ENCODE results near the gene COPS6.
"Not testable (repeated sequence)": the region's sequence is repeated elsewhere in the genome, so short reads cannot be mapped to it uniquely, and the experiment has no call there.

Gene COPS6

DNA sequence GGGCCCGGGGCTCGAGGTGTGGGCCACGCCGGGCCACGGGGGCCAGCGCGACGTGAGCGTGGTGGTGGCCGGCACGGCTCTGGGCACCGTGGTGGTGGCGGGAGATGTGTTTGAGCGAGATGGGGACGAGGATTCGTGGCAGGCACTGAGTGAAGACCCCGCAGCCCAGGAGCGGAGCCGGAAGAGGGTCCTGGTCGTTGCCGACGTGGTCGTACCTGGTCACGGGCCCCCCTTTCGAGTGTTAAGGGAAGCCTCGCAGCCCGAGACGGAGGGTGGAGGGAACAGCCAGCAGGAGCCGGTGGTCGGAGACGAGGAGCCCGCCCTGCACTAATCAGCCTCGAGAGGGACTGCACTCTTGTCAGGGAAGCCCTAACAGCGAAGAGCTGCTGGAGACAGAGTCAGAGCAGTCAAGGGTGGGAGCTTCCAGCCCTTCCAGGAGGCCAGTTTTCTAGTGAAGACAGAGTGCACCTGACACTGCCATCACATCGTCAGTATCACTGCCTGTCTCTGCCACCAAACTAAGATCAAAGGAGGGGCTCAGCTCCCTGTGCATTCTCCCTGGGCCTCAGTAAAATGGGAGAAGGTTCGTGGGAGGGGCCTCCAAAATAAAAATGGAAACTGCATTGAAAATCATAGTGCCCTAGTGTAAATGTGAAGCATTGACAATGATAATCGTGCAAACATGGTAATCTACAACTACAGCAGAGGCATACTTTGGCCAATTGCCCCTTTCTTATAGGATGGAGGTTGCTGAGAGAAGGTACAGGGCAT lies 39.3 kb downstream of the COPS6 start:
- peak in 3 of 6 experiments; percentile 14 to 39 (median 18) for DNase-seq

DNA sequence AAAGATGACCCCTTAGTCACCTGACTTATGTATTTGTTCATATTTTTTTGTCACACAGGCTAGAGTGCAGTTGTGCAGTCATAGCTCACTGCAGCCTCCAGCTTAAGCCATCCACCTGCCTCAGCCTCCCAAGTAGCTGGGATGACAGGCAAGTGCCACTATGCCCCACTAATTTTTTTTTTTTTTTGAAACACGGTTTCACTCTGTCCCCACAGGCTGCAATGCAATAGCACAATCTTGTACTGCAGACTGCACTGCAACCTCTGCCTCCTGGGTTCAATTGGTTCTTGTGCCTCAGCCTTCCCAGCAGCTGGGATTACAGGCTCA lies 39.8 kb downstream of the COPS6 start:
- no peak for DNase-seq

DNA sequence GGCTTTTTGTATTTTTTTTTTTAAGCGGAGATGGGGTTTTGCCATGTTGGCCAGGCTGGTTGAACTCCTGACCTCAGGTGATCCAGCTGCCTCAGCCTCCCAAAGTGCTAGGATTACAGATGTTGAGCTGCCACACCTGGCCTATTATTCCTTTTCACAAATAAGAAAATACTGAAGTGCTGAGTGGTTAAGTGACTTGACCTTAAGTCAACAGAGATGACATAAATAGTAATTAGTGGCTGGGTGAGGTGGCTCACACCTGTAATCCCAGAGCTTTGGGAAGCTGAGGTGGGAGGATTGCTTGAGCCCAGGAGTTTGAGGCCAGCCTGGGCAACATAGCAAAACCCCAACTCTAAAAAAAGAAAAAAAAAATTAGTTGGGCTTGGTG lies 41.4 kb downstream of the COPS6 start:
- not testable (repeated sequence) for DNase-seq

DNA sequence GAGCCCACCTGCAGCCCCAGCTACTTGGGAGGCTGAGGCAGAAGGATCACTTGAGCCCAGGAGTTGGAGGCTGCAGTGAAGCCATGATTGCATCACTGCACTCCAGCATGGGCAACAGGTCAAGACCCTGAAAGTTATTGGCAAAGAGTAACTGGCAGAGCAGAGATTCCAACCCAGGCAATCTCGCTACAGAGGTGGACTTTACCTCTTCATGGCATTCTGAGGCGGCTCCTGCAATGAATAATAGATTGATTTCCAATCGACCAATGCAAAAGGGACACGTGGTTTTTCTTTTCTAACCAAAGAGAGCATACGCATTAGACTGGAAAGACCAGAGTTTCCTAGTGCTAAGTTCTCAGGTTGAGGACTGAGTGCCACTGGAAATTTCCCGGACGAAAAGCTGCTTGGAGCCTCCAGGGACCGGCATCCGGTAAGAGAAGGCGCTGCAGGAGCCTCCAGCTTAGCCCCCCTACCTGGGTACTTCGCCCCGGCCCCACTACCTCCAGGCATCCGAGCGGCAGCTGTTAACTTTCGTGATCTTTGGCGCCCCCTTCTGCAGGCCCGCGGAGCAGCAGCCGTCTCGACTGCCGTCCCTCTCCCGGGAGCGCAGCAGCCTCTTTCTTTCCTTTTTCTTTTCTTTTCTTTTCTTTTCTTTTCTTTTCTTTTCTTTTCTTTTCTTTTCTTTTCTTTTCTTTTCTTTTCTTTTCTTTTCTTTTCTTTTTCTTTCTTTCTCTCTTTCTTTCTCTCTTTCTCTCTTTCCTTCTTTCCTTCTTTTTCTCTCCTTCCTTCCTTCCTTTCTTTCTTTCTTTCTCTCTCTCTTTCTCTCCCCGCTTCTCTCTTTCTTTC lies 42.1 kb downstream of the COPS6 start:
- DNase-seq, result peak; percentile 62 to 90 (median 80)

DNA sequence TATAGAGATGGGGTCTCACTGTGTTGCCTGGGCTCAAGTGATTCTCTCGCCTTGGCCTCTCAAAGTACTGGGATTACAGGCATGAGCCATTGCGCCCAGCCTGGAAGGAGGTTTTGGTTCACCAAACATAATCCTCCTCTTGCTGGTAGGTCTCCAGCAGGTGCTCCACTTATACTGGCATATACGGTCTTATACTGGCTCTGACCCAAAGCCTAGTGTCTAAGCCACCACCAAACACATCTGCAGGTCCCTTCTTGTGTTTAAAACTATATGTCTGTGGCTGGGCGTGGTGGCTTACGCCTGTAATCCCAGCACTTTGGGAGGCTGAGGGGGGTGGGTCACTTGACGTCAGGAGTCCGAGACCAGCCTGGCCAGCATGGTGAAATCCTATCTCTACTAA lies 43.4 kb downstream of the COPS6 start:
- no peak for DNase-seq

DNA sequence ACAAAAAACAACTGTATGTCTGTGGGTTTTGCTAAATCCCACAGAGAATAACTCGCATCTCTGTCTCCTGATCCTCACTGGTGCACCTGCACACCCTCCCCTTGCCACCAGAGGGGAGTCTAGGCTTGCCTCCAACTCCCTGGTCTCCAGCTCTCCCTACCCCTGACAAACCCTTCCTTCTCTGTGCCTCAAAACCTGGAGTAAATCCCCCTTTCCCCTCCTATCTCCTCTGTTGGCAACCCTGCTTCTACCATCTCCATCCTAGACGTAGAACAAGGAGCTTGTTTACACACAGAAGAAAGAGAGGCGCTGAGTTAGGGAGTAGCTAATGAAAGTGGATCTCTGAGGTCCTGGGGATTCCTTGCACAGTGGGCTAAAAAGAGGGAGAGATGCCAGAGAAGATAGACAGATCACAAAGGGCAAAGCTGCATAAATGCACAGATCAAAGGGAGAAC lies 44.0 kb downstream of the COPS6 start:
- DNase-seq, result peak; percentile 42 to 65 (median 52)

DNA sequence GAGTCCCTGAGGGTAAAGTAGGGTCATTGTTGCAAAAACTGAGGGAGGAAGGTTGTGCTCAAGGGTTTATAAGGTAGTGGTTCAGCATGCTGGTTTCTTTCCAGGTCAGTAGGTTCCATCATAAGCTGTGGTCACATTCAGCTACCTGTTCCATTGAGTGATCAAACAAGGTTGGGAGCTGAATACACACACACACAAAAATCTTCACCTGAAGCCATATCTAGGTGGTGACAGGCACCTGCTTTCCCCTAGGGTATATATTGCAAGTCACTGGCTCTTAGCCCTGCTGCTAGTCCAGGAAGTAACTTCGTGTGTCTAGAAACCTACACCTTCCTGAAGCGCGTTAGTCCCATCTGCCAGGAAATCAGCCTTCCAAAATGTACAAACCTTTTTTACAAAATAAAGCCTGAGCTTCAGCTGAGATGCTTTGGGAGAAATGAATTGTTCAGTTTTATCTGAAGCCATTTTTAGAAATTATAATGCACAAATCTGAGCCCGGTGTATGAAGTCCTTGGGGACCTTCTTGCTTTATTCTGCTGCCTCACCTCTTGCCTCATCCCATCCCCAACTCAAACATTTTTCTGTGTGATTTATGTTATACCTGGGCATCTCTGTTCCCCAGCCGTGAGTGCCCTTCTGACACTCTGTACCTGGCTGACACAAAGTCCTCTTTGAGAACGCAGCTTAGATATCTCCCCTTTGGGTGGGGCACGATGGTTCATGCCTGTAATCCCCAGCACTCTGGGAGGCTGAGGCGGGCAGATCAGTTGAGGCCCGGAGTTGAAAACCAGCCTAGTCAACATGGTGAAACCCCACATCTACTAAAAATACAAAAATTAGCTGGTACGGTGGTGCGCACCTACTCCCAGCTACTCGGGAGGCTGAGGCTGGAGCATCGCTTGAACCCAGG lies 49.3 kb downstream of the COPS6 start:
- DNase-seq, result peak in 1 of 6 experiments; percentile 15

DNA sequence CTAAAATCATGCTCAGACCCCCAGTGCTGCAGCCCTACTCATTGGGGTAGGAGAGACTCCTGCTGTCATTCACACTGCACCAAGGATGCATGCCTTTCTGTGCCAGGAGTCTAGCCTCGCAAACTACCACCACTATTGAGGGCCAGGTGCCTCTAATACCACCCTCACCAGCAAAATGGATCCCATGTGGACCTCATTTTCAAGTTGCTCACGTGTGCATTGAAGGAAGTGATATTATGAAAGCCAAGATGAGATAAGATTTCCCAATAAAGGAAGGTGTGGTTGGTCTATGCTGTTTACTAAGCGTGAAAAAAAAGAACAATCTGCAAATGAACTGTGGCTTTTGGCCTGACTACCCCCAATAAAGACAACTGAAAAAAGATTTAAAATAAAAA lies 52.8 kb downstream of the COPS6 start:
- no peak for DNase-seq
